ENCODE measurements around the gene AP2A2. TPM values are rescaled to one million over a fixed set of nuclear protein-coding genes. Genes with fewer than 3 reads are reported as not detected.

AP2A2 gene
- total RNA-seq, 1 experiment from 2014 or later: 55.5 TPM

- no peak overlapping the region for H2AFZ ChIP-seq (ENCODE audit: low read depth, low read length, poor library complexity, severe bottlenecking)
- H3K4me2 ChIP-seq (ENCODE audit: low read length): no peak overlapping the region
- no peaks in the 10 kb centered on the region for H4K20me1 ChIP-seq (ENCODE audit: insufficient read depth)
- ChIA-PET RAD21 (ENCODE audit: low non-redundant PET in 1 of 2, low total read pairs in 2 of 2, uncharacterized antibody in 2 of 2, unreplicated experiment in 2 of 2) (no interaction called here), CTCF (no interaction called here), POLR2A (no interaction called here)
- no TSS peak for BruUV-seq (replicated peaks)
- H3K9me2 ChIP-seq (ENCODE audit: insufficient read depth): no peaks in the 10 kb centered on the region
- intact Hi-C loops (cut with micrococcal nuclease): no loop called here
- H3K9ac ChIP-seq (ENCODE audit: low read length): no peak overlapping the region
- no peaks in the 10 kb centered on the region; the same call in 1 of the 2 replicates for H3K79me2 ChIP-seq (ENCODE audit: insufficient read depth, low read length)
- no peak for DNase-seq (ENCODE audit: low read depth, low spot score)
- H3K27ac ChIP-seq (ENCODE audit: low read depth, low read length): no peak overlapping the region
- H3K4me3 ChIP-seq (replicated peaks in 1 of 2; ENCODE audit: low read depth in 1 of 2, low read length in 2 of 2): no peak overlapping the region
- ATAC-seq: no peak
- H3K27me3 ChIP-seq (ENCODE audit: insufficient read depth, low read length): no peaks in the 10 kb centered on the region
- no peaks in the 10 kb centered on the region for H3K9me3 ChIP-seq (ENCODE audit: control insufficient read depth in 1 of 2, insufficient read depth in 1 of 2, low read depth in 1 of 2, low read length in 2 of 2)
- peaks cover 9 to 14% of the 10 kb centered on the region in 2 experiments; a peak in 3 of 4 replicates for H3K36me3 ChIP-seq (ENCODE audit: control insufficient read depth in 1 of 2, insufficient read depth in 2 of 2, low read length in 2 of 2)
- TF ChIP-seq ELF1 (IDR thresholded peaks at IDR 0.05; ENCODE audit: borderline replicate concordance, low read depth) (no peak), ZNF274 (IDR thresholded peaks at IDR 0.05; ENCODE audit: low read depth, low read length) (no peak), TCF7L2 (IDR thresholded peaks at IDR 0.05; ENCODE audit: borderline replicate concordance, extremely low read depth, insufficient read depth, insufficient read length) (no peak), FOSL1 (IDR thresholded peaks at IDR 0.05; ENCODE audit: low read depth) (no peak), EZH2phosphoT487 (IDR thresholded peaks at IDR 0.05; ENCODE audit: borderline replicate concordance) (no peak), CTCF (IDR thresholded peaks at IDR 0.05 in 2 of 3, conservative IDR thresholded peaks at IDR 0.05 in 1 of 3; ENCODE audit: borderline replicate concordance in 1 of 3, insufficient read depth in 1 of 3, low read depth in 2 of 3, low read length in 2 of 3) (no peak), POLR2A (IDR thresholded peaks at IDR 0.05; ENCODE audit: borderline replicate concordance, extremely low read depth, insufficient read depth, insufficient read length) (no peak)
- peaks cover 0 to 8% of the 10 kb centered on the region in 2 experiments; a peak in 1 of 4 replicates for H3K4me1 ChIP-seq (ENCODE audit: control insufficient read depth in 1 of 2, insufficient read depth in 2 of 2, low read length in 2 of 2)
Measured at GRCh38 chr11:991711-992307, 66.1 kb downstream of the AP2A2 start.

DNA sequence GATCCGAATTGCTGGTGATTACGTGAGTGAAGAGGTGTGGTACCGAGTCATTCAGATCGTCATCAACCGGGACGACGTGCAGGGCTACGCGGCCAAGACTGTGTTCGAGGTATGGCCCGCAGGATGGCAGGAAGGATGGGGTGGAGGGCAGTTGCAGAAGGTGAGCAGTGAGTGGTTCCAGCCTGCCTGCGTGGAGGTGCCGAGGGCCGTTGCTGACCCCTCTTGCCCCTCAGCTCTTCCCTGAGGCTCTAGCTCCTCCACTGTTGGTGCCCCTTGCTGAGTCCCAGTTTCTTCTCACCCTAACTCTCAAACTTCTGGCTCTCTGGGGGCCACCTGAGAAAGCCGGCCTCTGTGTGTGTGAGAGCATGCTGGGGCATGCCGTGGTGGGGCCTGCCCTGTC is 66.9 kb downstream of the AP2A2 start:
- Histone ChIP-seq H3K4me2 (ENCODE audit: low read length) (no peak overlapping the region), H2AFZ (ENCODE audit: low read depth, low read length, poor library complexity, severe bottlenecking) (no peak overlapping the region), H3K27me3 (ENCODE audit: insufficient read depth, low read length) (no peaks in the 10 kb centered on the region), H3K9ac (ENCODE audit: low read length) (no peak overlapping the region), H3K27ac (ENCODE audit: low read depth, low read length) (no peak overlapping the region), H3K9me3 (ENCODE audit: control insufficient read depth in 1 of 2, insufficient read depth in 1 of 2, low read depth in 1 of 2, low read length in 2 of 2) (no peaks in the 10 kb centered on the region), H3K36me3 (ENCODE audit: control insufficient read depth in 1 of 2, insufficient read depth in 2 of 2, low read length in 2 of 2) (peaks cover 9 to 14% of the 10 kb centered on the region in 2 experiments; a peak in 3 of 4 replicates), H3K4me1 (ENCODE audit: control insufficient read depth in 1 of 2, insufficient read depth in 2 of 2, low read length in 2 of 2) (peaks cover 0 to 8% of the 10 kb centered on the region in 2 experiments; a peak in 1 of 4 replicates), H3K9me2 (ENCODE audit: insufficient read depth) (no peaks in the 10 kb centered on the region), H3K4me3 (replicated peaks in 1 of 2; ENCODE audit: low read depth in 1 of 2, low read length in 2 of 2) (no peak overlapping the region), H4K20me1 (ENCODE audit: insufficient read depth) (no peaks in the 10 kb centered on the region), H3K79me2 (ENCODE audit: insufficient read depth, low read length) (no peaks in the 10 kb centered on the region; the same call in 1 of the 2 replicates)
- ChIA-PET CTCF (no interaction called here), RAD21 (ENCODE audit: low non-redundant PET in 1 of 2, low total read pairs in 2 of 2, uncharacterized antibody in 2 of 2, unreplicated experiment in 2 of 2) (no interaction called here), POLR2A (no interaction called here)
- no peak for ATAC-seq
- intact Hi-C loops (cut with micrococcal nuclease): no loop called here
- no TSS peak for BruUV-seq (replicated peaks)
- no peak for DNase-seq (ENCODE audit: low read depth, low spot score)
- TF ChIP-seq TCF7L2 (IDR thresholded peaks at IDR 0.05; ENCODE audit: borderline replicate concordance, extremely low read depth, insufficient read depth, insufficient read length): no peak
- no peak for TF ChIP-seq ATF3 (IDR thresholded peaks at IDR 0.05)
